HepG2 (cell line): Measurements from ENCODE around the gene ARHGEF4. TPM values are rescaled to one million over a fixed set of nuclear protein-coding genes. Genes with fewer than 3 reads are reported as not detected.

Experiments
- ATAC-seq: fragments of 200-7000 bp; cut with Tn5 transposase; 3 replicates; pipeline ENCODE4 v1.9.1; 2020; ENCODE audit warnings: mild to moderate bottlenecking, moderate library complexity
- BruUV-seq: library from RNA; stranded (reverse); fragments of 400-500 nt; replicated peaks from 2 replicates; lab custom pipeline; 2021; lab: Mats Ljungman, UMichigan
- CTCF ChIA-PET: fragments of 300-600 bp; formaldehyde crosslinking; extraction: SDS; loops from one replicate; lab custom pipeline; 2021; ENCODE audit warnings: low total read pairs, inconsistent platforms, low intra/inter-chr PET ratio; lab: Yijun Ruan, JAX
- POLR2A ChIA-PET: fragments of 350-600 bp; sonication (Branson Sonifier 250); formaldehyde crosslinking; loops from one replicate; lab custom pipeline; 2020; ENCODE audit warnings: antibody characterized with exemption, inconsistent platforms; lab: Yijun Ruan, JAX
- DNase-seq: peaks from one replicate; pipeline ENCODE4 v3.0.0-alpha.2; 2015; ENCODE audit warnings: low spot score
- FAIRE-seq: peaks from 3 replicates; lab custom pipeline; 2011; peaks lifted over from hg19 to GRCh38; lab: Jason Lieb, UNC
- H2AFZ ChIP-seq: one replicate; pipeline ENCODE4 v1.6.1; 2011; ENCODE audit warnings: low read length, inconsistent platforms
- H3K27ac ChIP-seq: fragments of 300-600 bp; 3 replicates; pipeline ENCODE4 v1.8.0; 2011; ENCODE audit warnings: mixed run types, mild to moderate bottlenecking, mixed read lengths, low read length, inconsistent platforms; ENCODE audit not compliant: insufficient read depth; ENCODE audit errors: extremely low read length
- H3K27me3 ChIP-seq, 2 experiments: fragments of 200-600 bp in 1 of 2; 2 replicates in 1 of 2; 3 replicates in 1 of 2; pipeline versions ENCODE4 v1.6.0 to v1.8.0; 2011; ENCODE audit warnings: low read length in 2 of 2, mild to moderate bottlenecking in 2 of 2, moderate library complexity in 2 of 2, inconsistent platforms in 1 of 2; ENCODE audit not compliant: insufficient read depth in 2 of 2, control insufficient read depth in 1 of 2
- H3K36me3 ChIP-seq, 2 experiments: fragments of 200-600 bp in 1 of 2; replicated peaks in 1 of 2; 2 replicates in 1 of 2; 3 replicates in 1 of 2; pipeline versions ENCODE4 v1.5.1 to v1.8.0; 2011; ENCODE audit warnings: low read length in 2 of 2, inconsistent platforms in 1 of 2; ENCODE audit not compliant: insufficient read depth in 2 of 2, control insufficient read depth in 1 of 2
- H3K4me1 ChIP-seq: 2 replicates; pipeline ENCODE4 v1.5.1; 2012; ENCODE audit warnings: low read length, inconsistent platforms; ENCODE audit not compliant: insufficient read depth
- H3K4me2 ChIP-seq: 2 replicates; pipeline ENCODE4 v1.6.0; 2011; ENCODE audit warnings: low read depth, low read length, inconsistent platforms
- H3K4me3 ChIP-seq, 3 experiments: fragments of 200-600 bp in 1 of 3; sonication (generic), shearing (Covaris generic) in 1 of 3; replicated peaks in 1 of 3; 2 replicates each; pipeline ENCODE4 v1.5.1; 2011 to 2016; ENCODE audit warnings: low read length in 3 of 3, inconsistent platforms in 2 of 3, low read depth in 2 of 3, mild to moderate bottlenecking in 2 of 3, control low read depth in 1 of 3, mixed read lengths in 1 of 3; ENCODE audit not compliant: insufficient read depth in 1 of 3
- H3K79me2 ChIP-seq: one replicate; pipeline ENCODE4 v1.6.1; 2011; ENCODE audit warnings: low read length, inconsistent platforms; ENCODE audit not compliant: insufficient read depth
- H3K9ac ChIP-seq: 2 replicates; pipeline ENCODE4 v1.6.0; 2011; ENCODE audit warnings: mild to moderate bottlenecking, low read depth, low read length, inconsistent platforms; ENCODE audit not compliant: insufficient read depth
- H3K9me3 ChIP-seq: 2 replicates; pipeline ENCODE4 v1.5.1; 2012; ENCODE audit warnings: mild to moderate bottlenecking, low read length
- H4K20me1 ChIP-seq: 2 replicates; pipeline ENCODE4 v1.6.0; 2011; ENCODE audit warnings: inconsistent platforms, mild to moderate bottlenecking, low read length, moderate library complexity; ENCODE audit not compliant: insufficient read depth
- SKI ChIP-seq: fragments of 450-650 bp; IDR thresholded peaks from one replicate; pipeline ENCODE4 v1.6.1; 2018; ENCODE audit warnings: mild to moderate bottlenecking; ENCODE audit not compliant: partially characterized antibody
- ZNF570 ChIP-seq: sonication (generic); formaldehyde crosslinking; IDR thresholded peaks from 2 replicates; pipeline ENCODE4 v1.4.0; 2020; ENCODE audit warnings: mild to moderate bottlenecking, missing genetic modification reagents, borderline replicate concordance
- WGBS: methylation state at CpG from one replicate; pipeline ENCODE4 v1.1.6; 2017; ENCODE audit warnings: low lambda C conversion rate; 5-methylcytosine and 5-hydroxymethylcytosine counted together
- in situ Hi-C: cut with HindIII; loops from 2 replicates; pipeline ENCODE4 v1.10.0; 2017; ENCODE audit warnings: low pct_unique_long_range_greater_than_20kb; ENCODE audit not compliant: extremely low pct_ligation_motif_present
- intact Hi-C: fragments of 100-400 bp; cut with micrococcal nuclease; formaldehyde crosslinking; loops from one replicate; pipeline ENCODE4 v1.10.0; 2022; ENCODE audit not compliant: unreplicated experiment
- polyA plus RNA-seq, 8 experiments: library from polyadenylated mRNA; depleted of rRNA in 3 of 8; stranded (reverse) in 7 of 8; unstranded in 1 of 8; fragments of >200 nt; fragmentation: Illumina TruSeq in 4 of 8; extraction: Trizol in 4 of 8; gene quantifications; 2 replicates each; pipeline versions ENCODE4 v1.2.1 to v1.2.3, GENCODE V29; 2011 to 2016; ENCODE audit warnings: low read depth in 4 of 8, missing spikeins in 1 of 8, mixed read lengths in 1 of 8; ENCODE audit not compliant: insufficient read depth in 1 of 8
- total RNA-seq, 5 experiments: library from RNA; depleted of rRNA; stranded (reverse); fragments of >200 nt; fragmentation: Illumina TruSeq; extraction: Trizol; gene quantifications; 2 replicates each; pipeline ENCODE4 v1.2.3, GENCODE V29; 2016; ENCODE audit warnings: low read depth in 1 of 5
- TF ChIP-seq, protein P1 (sequence below), 2 experiments: sonication (generic) in 1 of 2; formaldehyde crosslinking in 1 of 2; IDR thresholded peaks; 2 replicates each; pipeline versions ENCODE4 v1.5.1 to v1.6.1; 2011 to 2020; ENCODE audit warnings: borderline replicate concordance in 1 of 2, low read depth in 1 of 2, low read length in 1 of 2, mild to moderate bottlenecking in 1 of 2, missing genetic modification reagents in 1 of 2, moderate library complexity in 1 of 2
- TF ChIP-seq, protein P2 (sequence below): sonication (generic); formaldehyde crosslinking; IDR thresholded peaks from one replicate; pipeline ENCODE4 v1.5.1; 2020; ENCODE audit warnings: mild to moderate bottlenecking, missing genetic modification reagents; ENCODE audit errors: not compliant biosample characterization
- TF ChIP-seq, protein P3 (sequence below): sonication (generic); formaldehyde crosslinking; IDR thresholded peaks from 2 replicates; pipeline ENCODE4 v1.8.1; 2023; ENCODE audit warnings: missing genetic modification reagents, mild to moderate bottlenecking, borderline replicate concordance
- TF ChIP-seq, protein P4 (sequence below): sonication (generic); formaldehyde crosslinking; IDR thresholded peaks from 2 replicates; pipeline ENCODE4 v1.4.0; 2020; ENCODE audit warnings: missing genetic modification reagents, borderline replicate concordance

The ARHGEF4 gene
- total and polyA plus RNA-seq, 2 of the 13 experiments (the other 11 are each of a cell fraction or from before 2014, with no cell fraction given), result 0.11 to 0.13 TPM

DNA sequence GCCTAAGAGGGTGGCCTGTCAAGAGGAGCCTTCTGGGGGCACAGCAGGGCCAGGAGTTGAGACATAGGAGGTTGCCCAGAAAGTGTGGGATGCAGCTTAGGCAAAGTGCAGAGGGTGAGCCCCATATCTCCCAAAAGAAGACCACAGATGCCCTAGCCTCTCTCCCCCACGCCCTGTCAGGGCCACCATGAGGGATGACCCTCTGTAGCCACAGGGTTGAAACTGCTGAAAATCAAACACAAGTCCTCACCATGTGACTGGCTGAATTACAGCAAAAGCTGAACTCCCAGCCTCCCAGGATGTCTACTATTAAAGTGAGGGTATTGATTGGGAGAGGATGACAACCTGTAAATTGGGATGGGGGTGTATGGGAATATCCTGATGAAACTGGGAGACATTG, 37.4 kb upstream of the ARHGEF4 start (continued):
- TF ChIP-seq, protein P1, sequence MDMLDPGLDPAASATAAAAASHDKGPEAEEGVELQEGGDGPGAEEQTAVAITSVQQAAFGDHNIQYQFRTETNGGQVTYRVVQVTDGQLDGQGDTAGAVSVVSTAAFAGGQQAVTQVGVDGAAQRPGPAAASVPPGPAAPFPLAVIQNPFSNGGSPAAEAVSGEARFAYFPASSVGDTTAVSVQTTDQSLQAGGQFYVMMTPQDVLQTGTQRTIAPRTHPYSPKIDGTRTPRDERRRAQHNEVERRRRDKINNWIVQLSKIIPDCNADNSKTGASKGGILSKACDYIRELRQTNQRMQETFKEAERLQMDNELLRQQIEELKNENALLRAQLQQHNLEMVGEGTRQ (IDR thresholded peaks at IDR 0.05; ENCODE audit: low read depth, low read length), result no peak
- TF ChIP-seq, protein P1 (CRISPR knock-in tag; IDR thresholded peaks at IDR 0.05; ENCODE audit: borderline replicate concordance), result no peak

DNA sequence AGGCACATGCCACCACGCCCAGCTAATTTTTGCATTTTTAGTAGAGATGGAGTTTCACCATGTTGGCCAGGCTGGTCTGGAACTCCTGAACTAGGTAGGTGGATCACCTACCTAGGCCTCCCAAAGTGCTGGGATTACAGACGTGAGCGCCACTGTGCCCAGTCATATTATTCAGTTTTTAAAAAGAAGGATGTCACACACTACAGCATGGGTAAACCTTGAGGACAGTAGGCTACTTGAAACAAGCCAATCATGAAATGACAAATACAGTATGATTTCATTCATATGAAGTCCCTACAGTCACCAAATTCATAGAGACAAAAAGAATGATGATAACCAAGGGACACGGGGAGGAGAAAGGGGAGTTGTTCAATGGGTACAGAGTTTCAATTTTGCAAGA, 31.1 kb upstream of the ARHGEF4 start:
- no TSS peak for BruUV-seq
- ATAC-seq, result no peak
- CTCF ChIA-PET, result no interaction called here
- TF ChIP-seq, protein P2, sequence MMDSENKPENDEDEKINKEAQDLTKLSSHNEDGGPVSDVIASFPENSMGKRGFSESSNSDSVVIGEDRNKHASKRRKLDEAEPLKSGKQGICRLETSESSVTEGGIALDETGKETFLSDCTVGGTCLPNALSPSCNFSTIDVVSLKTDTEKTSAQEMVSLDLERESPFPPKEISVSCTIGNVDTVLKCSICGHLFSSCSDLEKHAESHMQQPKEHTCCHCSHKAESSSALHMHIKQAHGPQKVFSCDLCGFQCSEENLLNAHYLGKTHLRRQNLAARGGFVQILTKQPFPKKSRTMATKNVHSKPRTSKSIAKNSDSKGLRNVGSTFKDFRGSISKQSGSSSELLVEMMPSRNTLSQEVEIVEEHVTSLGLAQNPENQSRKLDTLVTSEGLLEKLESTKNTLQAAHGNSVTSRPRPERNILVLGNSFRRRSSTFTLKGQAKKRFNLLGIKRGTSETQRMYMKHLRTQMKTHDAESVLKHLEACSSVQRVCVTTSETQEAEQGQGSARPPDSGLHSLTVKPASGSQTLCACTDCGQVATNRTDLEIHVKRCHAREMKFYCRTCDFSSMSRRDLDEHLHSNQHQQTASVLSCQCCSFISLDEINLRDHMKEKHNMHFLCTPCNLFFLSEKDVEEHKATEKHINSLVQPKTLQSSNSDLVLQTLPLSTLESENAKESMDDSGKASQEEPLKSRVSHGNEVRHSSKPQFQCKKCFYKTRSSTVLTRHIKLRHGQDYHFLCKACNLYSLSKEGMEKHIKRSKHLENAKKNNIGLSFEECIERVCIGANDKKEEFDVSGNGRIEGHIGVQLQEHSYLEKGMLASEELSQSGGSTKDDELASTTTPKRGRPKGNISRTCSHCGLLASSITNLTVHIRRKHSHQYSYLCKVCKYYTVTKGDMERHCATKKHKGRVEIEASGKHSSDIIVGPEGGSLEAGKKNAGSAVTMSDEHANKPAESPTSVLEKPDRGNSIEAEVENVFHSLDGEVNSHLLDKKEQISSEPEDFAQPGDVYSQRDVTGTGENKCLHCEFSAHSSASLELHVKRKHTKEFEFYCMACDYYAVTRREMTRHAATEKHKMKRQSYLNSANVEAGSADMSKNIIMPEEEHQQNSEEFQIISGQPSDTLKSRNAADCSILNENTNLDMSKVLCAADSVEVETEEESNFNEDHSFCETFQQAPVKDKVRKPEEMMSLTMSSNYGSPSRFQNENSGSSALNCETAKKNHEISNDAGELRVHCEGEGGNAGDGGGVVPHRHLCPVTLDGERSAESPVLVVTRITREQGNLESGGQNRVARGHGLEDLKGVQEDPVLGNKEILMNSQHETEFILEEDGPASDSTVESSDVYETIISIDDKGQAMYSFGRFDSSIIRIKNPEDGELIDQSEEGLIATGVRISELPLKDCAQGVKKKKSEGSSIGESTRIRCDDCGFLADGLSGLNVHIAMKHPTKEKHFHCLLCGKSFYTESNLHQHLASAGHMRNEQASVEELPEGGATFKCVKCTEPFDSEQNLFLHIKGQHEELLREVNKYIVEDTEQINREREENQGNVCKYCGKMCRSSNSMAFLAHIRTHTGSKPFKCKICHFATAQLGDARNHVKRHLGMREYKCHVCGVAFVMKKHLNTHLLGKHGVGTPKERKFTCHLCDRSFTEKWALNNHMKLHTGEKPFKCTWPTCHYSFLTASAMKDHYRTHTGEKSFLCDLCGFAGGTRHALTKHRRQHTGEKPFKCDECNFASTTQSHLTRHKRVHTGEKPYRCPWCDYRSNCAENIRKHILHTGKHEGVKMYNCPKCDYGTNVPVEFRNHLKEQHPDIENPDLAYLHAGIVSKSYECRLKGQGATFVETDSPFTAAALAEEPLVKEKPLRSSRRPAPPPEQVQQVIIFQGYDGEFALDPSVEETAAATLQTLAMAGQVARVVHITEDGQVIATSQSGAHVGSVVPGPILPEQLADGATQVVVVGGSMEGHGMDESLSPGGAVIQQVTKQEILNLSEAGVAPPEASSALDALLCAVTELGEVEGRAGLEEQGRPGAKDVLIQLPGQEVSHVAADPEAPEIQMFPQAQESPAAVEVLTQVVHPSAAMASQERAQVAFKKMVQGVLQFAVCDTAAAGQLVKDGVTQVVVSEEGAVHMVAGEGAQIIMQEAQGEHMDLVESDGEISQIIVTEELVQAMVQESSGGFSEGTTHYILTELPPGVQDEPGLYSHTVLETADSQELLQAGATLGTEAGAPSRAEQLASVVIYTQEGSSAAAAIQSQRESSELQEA (CRISPR knock-in tag), result no peak
- TF ChIP-seq SKI (no peak), ZNF570 (no peak)
- TF ChIP-seq, protein P3, sequence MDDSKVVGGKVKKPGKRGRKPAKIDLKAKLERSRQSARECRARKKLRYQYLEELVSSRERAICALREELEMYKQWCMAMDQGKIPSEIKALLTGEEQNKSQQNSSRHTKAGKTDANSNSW (CRISPR knock-in tag), result no peak
- TF ChIP-seq, protein P4, sequence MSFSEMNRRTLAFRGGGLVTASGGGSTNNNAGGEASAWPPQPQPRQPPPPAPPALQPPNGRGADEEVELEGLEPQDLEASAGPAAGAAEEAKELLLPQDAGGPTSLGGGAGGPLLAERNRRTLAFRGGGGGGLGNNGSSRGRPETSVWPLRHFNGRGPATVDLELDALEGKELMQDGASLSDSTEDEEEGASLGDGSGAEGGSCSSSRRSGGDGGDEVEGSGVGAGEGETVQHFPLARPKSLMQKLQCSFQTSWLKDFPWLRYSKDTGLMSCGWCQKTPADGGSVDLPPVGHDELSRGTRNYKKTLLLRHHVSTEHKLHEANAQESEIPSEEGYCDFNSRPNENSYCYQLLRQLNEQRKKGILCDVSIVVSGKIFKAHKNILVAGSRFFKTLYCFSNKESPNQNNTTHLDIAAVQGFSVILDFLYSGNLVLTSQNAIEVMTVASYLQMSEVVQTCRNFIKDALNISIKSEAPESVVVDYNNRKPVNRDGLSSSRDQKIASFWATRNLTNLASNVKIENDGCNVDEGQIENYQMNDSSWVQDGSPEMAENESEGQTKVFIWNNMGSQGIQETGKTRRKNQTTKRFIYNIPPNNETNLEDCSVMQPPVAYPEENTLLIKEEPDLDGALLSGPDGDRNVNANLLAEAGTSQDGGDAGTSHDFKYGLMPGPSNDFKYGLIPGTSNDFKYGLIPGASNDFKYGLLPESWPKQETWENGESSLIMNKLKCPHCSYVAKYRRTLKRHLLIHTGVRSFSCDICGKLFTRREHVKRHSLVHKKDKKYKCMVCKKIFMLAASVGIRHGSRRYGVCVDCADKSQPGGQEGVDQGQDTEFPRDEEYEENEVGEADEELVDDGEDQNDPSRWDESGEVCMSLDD (CRISPR knock-in tag), result no peak

More for the DNA sequence above, 31.1 kb upstream of the ARHGEF4 start:
- 24% methylated on average over 4 of the region's 4 CpGs for WGBS
- intact Hi-C loops, result no loop called here
- DNase-seq, result no peak
- H3K79me2 ChIP-seq, result no peaks in the 10 kb centered on the region
- no peaks in the 10 kb centered on the region for H3K9me3 ChIP-seq
- FAIRE-seq, result no peak
- H2AFZ ChIP-seq, result no peak overlapping the region
- no peaks in the 10 kb centered on the region for H3K36me3 ChIP-seq
- no peaks in the 10 kb centered on the region for H3K4me1 ChIP-seq
- no peak overlapping the region for H3K9ac ChIP-seq
- H3K27me3 ChIP-seq, result peaks cover 2 to 12% of the 10 kb centered on the region in 2 experiments; a peak in 4 of 5 replicates
- in situ Hi-C loops, result no loop called here
- no peak overlapping the region for H3K4me2 ChIP-seq
- no peak overlapping the region for H3K27ac ChIP-seq
- POLR2A ChIA-PET, result no interaction called here
- H3K4me3 ChIP-seq, result no peak overlapping the region
- no peaks in the 10 kb centered on the region for H4K20me1 ChIP-seq
